Left lung (tissue), 10 donors: Measurements from ENCODE around the gene PPP3R2. TPM values are rescaled to one million over a fixed set of nuclear protein-coding genes. Genes with fewer than 3 reads are reported as not detected.

Source experiments
- ATAC-seq: fragments of 200-7000 bp; cut with Tn5 transposase; one replicate; pipeline ENCODE4 v1.9.1; 2020; ENCODE audit warnings: moderate library complexity
- DNase-seq, 4 donors: peaks; one replicate each; pipeline ENCODE4 v3.0.0-alpha.2; 2013 to 2020
- H3K27ac ChIP-seq, 2 donors: fragments of 200-600 bp; sonication (generic) in 1 of 2; one replicate each; pipeline versions ENCODE4 v1.5.0 to v1.8.0; 2020 to 2021
- H3K27me3 ChIP-seq, 2 donors: fragments of 200-600 bp; sonication (generic) in 1 of 2; one replicate each; pipeline versions ENCODE4 v1.5.0 to v1.8.0; 2020 to 2021
- H3K36me3 ChIP-seq, 2 donors: fragments of 200-600 bp; sonication (generic) in 1 of 2; one replicate each; pipeline versions ENCODE4 v1.5.0 to v1.8.0; 2020 to 2021
- H3K4me1 ChIP-seq, 2 donors: fragments of 200-600 bp; one replicate each; pipeline ENCODE4 v1.8.0; 2021
- H3K4me3 ChIP-seq, 2 donors: fragments of 200-600 bp; sonication (generic) in 1 of 2; one replicate each; pipeline versions ENCODE4 v1.5.0 to v1.8.0; 2020 to 2021; ENCODE audit warnings: mild to moderate bottlenecking in 1 of 2
- H3K9me3 ChIP-seq, 2 donors: fragments of 200-600 bp; sonication (generic) in 1 of 2; one replicate each; pipeline versions ENCODE4 v1.5.0 to v1.8.0; 2020 to 2021
- intact Hi-C, 2 donors: fragments of 100-400 bp; cut with DNase I; formaldehyde crosslinking; loops; one replicate each; pipeline versions ENCODE4 v1.11.2 to v1.14.2; 2022
- polyA plus RNA-seq, 6 donors: library from polyadenylated mRNA; unstranded; fragments of 120-200 nt; gene quantifications; one replicate each; pipeline ENCODE4 v1.2.1, GENCODE V29; 2013; ENCODE audit not compliant: insufficient read length in 6 of 6
- total RNA-seq, 2 donors: library from RNA; stranded (reverse); fragmentation: NEBNext Ultra II Directional; extraction: Animal tissue kit (Norgen Biotek cat#: 25700); gene quantifications; one replicate each; pipeline ENCODE4 v1.2.1, GENCODE V29; 2021
- TF ChIP-seq, protein P1 (sequence below), 2 donors: fragments of 200-600 bp; sonication (generic) in 1 of 2; IDR thresholded peaks; one replicate each; pipeline versions ENCODE4 v1.5.0 to v1.8.0; 2021; ENCODE audit warnings: antibody characterized with exemption in 2 of 2
- donor health status: DM: no; HTN: yes; CAD: no.
- donor health status: DM: no; HTN: no; CAD: no.

PPP3R2 gene
- total and polyA plus RNA-seq, 8 donors, result 0.07 TPM; not detected in 7

DNA sequence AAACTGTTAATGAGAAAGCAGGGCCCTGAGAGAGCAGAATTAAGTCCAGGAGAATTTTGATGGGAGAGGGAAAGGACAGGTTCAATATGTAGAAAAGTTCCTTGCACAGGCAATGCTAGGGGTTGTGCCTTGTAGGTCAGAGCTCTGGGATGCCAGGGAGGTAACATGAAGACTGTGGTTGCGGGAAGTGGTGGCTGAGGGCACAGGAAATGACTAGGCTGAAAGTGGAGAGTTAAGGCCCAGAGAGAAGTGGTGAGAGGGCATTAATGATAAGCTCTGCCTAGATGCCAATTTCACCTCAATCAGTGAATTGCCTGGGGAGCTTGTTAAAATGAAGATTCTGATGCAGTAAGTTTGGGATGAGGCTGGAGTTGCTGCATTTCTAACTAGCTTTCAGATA, 31.5 kb upstream of the PPP3R2 start:
- H3K27me3 ChIP-seq, result no peaks in the 10 kb centered on the region
- no peak overlapping the region for H3K4me3 ChIP-seq
- H3K4me1 ChIP-seq, result no peaks in the 10 kb centered on the region
- intact Hi-C loops, result no loop called here
- no peak for DNase-seq
- H3K9me3 ChIP-seq, result no peaks in the 10 kb centered on the region
- H3K27ac ChIP-seq, result no peak overlapping the region
- no peaks in the 10 kb centered on the region for H3K36me3 ChIP-seq
- ATAC-seq, result no peak
- TF ChIP-seq, protein P1, sequence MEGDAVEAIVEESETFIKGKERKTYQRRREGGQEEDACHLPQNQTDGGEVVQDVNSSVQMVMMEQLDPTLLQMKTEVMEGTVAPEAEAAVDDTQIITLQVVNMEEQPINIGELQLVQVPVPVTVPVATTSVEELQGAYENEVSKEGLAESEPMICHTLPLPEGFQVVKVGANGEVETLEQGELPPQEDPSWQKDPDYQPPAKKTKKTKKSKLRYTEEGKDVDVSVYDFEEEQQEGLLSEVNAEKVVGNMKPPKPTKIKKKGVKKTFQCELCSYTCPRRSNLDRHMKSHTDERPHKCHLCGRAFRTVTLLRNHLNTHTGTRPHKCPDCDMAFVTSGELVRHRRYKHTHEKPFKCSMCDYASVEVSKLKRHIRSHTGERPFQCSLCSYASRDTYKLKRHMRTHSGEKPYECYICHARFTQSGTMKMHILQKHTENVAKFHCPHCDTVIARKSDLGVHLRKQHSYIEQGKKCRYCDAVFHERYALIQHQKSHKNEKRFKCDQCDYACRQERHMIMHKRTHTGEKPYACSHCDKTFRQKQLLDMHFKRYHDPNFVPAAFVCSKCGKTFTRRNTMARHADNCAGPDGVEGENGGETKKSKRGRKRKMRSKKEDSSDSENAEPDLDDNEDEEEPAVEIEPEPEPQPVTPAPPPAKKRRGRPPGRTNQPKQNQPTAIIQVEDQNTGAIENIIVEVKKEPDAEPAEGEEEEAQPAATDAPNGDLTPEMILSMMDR (IDR thresholded peaks at IDR 0.05), result no peak

GRCh38 chr9:101625876-101626275, 31.1 kb upstream of the PPP3R2 start:
- H3K4me1 ChIP-seq, result no peaks in the 10 kb centered on the region
- TF ChIP-seq, protein P1 (IDR thresholded peaks at IDR 0.05), result no peak

GRCh38 chr9:101620452-101620851, 25.7 kb upstream of the PPP3R2 start:
- no peak overlapping the region for H3K27ac ChIP-seq
- no peak overlapping the region for H3K4me3 ChIP-seq
- intact Hi-C loops, result no loop called here
- TF ChIP-seq, protein P1 (IDR thresholded peaks at IDR 0.05), result no peak
- no peaks in the 10 kb centered on the region for H3K4me1 ChIP-seq
- H3K36me3 ChIP-seq, result no peaks in the 10 kb centered on the region
- ATAC-seq, result no peak
- H3K9me3 ChIP-seq, result no peaks in the 10 kb centered on the region
- DNase-seq, result no peak
- no peaks in the 10 kb centered on the region for H3K27me3 ChIP-seq

More at GRCh38 chr9:101625876-101626275, 31.1 kb upstream of the PPP3R2 start:
- no peak overlapping the region for H3K4me3 ChIP-seq
- ATAC-seq, result no peak
- no peaks in the 10 kb centered on the region for H3K9me3 ChIP-seq
- H3K27me3 ChIP-seq, result no peaks in the 10 kb centered on the region
- H3K36me3 ChIP-seq, result no peaks in the 10 kb centered on the region
- intact Hi-C loops, result no loop called here
- no peak for DNase-seq
- no peak overlapping the region for H3K27ac ChIP-seq

GRCh38 chr9:101618698-101619097, 23.9 kb upstream of the PPP3R2 start:
- DNase-seq (no peak), ATAC-seq (no peak)
- H3K4me1 ChIP-seq, result no peaks in the 10 kb centered on the region
- no peaks in the 10 kb centered on the region for H3K27me3 ChIP-seq
- H3K4me3 ChIP-seq, result no peak overlapping the region
- H3K36me3 ChIP-seq, result no peaks in the 10 kb centered on the region
- H3K9me3 ChIP-seq, result no peaks in the 10 kb centered on the region
- no peak overlapping the region for H3K27ac ChIP-seq
- intact Hi-C loops, result no loop called here
- TF ChIP-seq, protein P1 (IDR thresholded peaks at IDR 0.05), result no peak

- Histone ChIP-seq H3K27me3 (peaks cover 0 to 4% of the 10 kb centered on the region in 2 donors), H3K36me3 (no peaks in the 10 kb centered on the region), H3K4me3 (no peak overlapping the region), H3K9me3 (no peaks in the 10 kb centered on the region), H3K4me1 (no peaks in the 10 kb centered on the region), H3K27ac (no peak overlapping the region)
- TF ChIP-seq, protein P1 (IDR thresholded peaks at IDR 0.05), result no peak
- intact Hi-C loops, result no loop called here
- no peak for ATAC-seq
- no peak for DNase-seq
Measured at GRCh38 chr9:101605547-101605946, 10.8 kb upstream of the PPP3R2 start.
